Glutamatergic neuron (in vitro differentiated cells): Measurements from ENCODE around the gene UQCR10. TPM values are rescaled to one million over a fixed set of nuclear protein-coding genes. Genes with fewer than 3 reads are reported as not detected.

Experiments
- DNase-seq: peaks from one replicate; pipeline ENCODE4 v3.0.0; 2022
- H3K27ac Mint-ChIP-seq: one replicate; pipeline ENCODE4 v1.8.0; 2020; ENCODE audit warnings: mild to moderate bottlenecking, mixed read lengths, inconsistent platforms; ENCODE audit not compliant: unreplicated experiment
- H3K27me3 Mint-ChIP-seq: one replicate; pipeline ENCODE4 v1.8.0; 2020; ENCODE audit warnings: mild to moderate bottlenecking, moderate library complexity, mixed read lengths, inconsistent platforms; ENCODE audit not compliant: unreplicated experiment
- H3K36me3 Mint-ChIP-seq: one replicate; pipeline ENCODE4 v1.8.0; 2020; ENCODE audit warnings: mild to moderate bottlenecking, mixed read lengths, inconsistent platforms; ENCODE audit not compliant: unreplicated experiment
- H3K4me1 Mint-ChIP-seq: one replicate; pipeline ENCODE4 v1.8.0; 2020; ENCODE audit warnings: mild to moderate bottlenecking, low read depth, mixed read lengths, inconsistent platforms; ENCODE audit not compliant: unreplicated experiment
- H3K4me3 Mint-ChIP-seq: one replicate; pipeline ENCODE4 v1.8.0; 2020; ENCODE audit warnings: mild to moderate bottlenecking, mixed read lengths, inconsistent platforms; ENCODE audit not compliant: unreplicated experiment
- H3K9me3 Mint-ChIP-seq: one replicate; pipeline ENCODE4 v1.8.0; 2020; ENCODE audit warnings: mild to moderate bottlenecking, moderate library complexity, mixed read lengths, inconsistent platforms; ENCODE audit not compliant: unreplicated experiment
- total RNA-seq: library from RNA; stranded (reverse); fragmentation: NEBNext Ultra II Directional; extraction: Animal tissue kit (Norgen Biotek cat#: 25700); gene quantifications from one replicate; pipeline ENCODE4 v1.2.1, GENCODE V29; 2021; ENCODE audit not compliant: unreplicated experiment
- TF ChIP-seq, protein P1 (sequence below): fragments of 200-600 bp; sonication (generic); IDR thresholded peaks from one replicate; pipeline ENCODE4 v1.5.0; 2021; ENCODE audit not compliant: partially characterized antibody, unreplicated experiment

The UQCR10 gene
- total RNA-seq, 1 donor from 2014 or later = 77.7 TPM

DNA sequence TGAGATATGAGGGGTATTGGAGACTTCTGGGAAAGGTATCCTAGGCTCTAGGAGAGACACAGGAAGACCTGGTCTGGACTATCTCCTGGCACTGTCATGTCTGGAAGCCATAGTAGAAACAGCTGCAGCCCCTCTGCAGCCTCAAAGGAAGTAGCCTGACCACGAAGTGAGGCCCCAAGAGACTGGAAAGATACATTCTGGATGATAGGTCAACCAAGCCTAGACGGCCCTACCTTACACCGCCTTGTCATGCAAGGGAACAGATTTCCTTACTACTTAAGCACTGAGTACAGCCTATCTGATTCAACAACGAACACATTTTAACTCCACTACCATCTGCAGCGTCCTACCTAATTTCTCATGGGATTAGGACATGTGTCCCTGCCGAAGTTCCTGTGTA is 31.1 kb downstream of the UQCR10 start:
- TF ChIP-seq, protein P1, sequence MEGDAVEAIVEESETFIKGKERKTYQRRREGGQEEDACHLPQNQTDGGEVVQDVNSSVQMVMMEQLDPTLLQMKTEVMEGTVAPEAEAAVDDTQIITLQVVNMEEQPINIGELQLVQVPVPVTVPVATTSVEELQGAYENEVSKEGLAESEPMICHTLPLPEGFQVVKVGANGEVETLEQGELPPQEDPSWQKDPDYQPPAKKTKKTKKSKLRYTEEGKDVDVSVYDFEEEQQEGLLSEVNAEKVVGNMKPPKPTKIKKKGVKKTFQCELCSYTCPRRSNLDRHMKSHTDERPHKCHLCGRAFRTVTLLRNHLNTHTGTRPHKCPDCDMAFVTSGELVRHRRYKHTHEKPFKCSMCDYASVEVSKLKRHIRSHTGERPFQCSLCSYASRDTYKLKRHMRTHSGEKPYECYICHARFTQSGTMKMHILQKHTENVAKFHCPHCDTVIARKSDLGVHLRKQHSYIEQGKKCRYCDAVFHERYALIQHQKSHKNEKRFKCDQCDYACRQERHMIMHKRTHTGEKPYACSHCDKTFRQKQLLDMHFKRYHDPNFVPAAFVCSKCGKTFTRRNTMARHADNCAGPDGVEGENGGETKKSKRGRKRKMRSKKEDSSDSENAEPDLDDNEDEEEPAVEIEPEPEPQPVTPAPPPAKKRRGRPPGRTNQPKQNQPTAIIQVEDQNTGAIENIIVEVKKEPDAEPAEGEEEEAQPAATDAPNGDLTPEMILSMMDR = no peak
- no peak for DNase-seq
- Mint-ChIP-seq H3K36me3 (no peaks in the 10 kb centered on the region), H3K9me3 (no peaks in the 10 kb centered on the region), H3K27me3 (no peaks in the 10 kb centered on the region), H3K4me1 (peaks cover 5% of the 10 kb centered on the region), H3K27ac (no peak overlapping the region), H3K4me3 (no peak overlapping the region)

DNA sequence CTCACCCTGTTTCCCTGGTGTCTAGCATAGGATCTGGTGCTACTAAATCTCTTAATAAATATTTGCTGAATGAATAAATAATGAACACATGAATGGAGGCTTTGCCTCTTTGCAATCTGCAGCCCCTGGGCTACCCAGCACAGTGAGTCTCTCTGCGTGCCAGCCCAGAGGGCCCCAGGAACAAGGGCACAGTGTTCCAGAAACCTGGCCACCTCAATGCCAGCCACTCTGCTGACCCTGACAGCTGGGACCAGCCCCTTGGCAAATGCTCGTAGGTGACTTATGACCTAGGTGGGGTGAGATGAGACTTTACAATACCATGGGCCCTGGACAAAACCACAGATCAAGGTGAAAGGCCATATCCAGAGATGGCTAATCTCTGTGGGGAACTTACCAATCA is 31.6 kb downstream of the UQCR10 start:
- DNase-seq = no peak
- no peak overlapping the region for H3K27ac Mint-ChIP-seq
- no peaks in the 10 kb centered on the region for H3K27me3 Mint-ChIP-seq
- no peak overlapping the region for H3K4me3 Mint-ChIP-seq
- peaks cover 5% of the 10 kb centered on the region for H3K4me1 Mint-ChIP-seq
- no peaks in the 10 kb centered on the region for H3K9me3 Mint-ChIP-seq
- TF ChIP-seq, protein P1 = no peak
- H3K36me3 Mint-ChIP-seq = no peaks in the 10 kb centered on the region

DNA sequence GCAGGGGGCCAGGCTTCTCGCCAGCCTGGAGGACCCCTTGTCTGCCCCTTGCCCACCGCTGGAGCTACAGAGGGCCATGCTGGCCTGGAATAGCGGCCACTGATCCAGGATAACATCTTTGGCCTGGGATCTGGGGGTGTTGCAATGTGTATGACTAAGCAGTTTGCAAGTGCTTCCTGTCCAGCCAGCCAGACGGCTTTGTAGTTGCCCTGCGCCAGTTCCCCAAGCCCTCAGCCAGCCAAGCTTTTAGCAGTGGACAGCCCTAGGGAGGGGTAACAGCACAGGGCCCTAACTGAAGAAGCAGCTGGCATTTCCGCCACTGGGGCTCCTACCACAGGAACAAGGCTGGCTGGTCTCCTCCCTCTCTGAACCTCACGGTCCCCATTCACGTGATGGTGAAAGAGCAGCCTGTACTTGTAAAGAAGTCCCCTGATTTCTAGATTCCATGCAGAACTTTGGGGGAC is 32.1 kb downstream of the UQCR10 start:
- DNase-seq = no peak
- TF ChIP-seq, protein P1 = no peak
- Mint-ChIP-seq H3K27ac (no peak overlapping the region), H3K9me3 (no peaks in the 10 kb centered on the region), H3K36me3 (no peaks in the 10 kb centered on the region), H3K4me3 (no peak overlapping the region), H3K4me1 (peaks cover 5% of the 10 kb centered on the region), H3K27me3 (no peaks in the 10 kb centered on the region)

DNA sequence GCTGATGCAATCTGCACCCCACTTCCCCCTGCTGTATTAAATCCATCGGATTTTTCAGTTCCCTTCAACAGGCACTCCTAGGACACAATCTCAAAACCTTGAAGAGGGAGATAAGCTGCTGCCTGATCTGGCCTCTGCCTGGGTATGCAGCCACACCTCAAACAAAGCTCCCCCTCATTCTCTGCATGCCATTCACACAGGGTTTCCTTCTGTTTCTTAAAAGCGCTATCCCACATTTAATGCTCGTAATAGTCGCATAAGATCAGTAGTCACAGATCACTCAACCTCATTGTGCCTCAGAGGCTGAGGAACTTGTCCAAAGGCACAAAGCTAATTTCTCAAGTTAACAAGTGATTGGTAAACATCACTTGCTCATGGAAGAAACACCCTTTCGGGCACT is 34.0 kb downstream of the UQCR10 start:
- H3K4me3 Mint-ChIP-seq = no peak overlapping the region
- TF ChIP-seq, protein P1 = no peak
- peaks cover 11% of the 10 kb centered on the region for H3K4me1 Mint-ChIP-seq
- peaks cover 4% of the 10 kb centered on the region for H3K9me3 Mint-ChIP-seq
- H3K27ac Mint-ChIP-seq = no peak overlapping the region
- peaks cover 2% of the 10 kb centered on the region for H3K27me3 Mint-ChIP-seq
- H3K36me3 Mint-ChIP-seq = peaks cover 10% of the 10 kb centered on the region
- DNase-seq = no peak

DNA sequence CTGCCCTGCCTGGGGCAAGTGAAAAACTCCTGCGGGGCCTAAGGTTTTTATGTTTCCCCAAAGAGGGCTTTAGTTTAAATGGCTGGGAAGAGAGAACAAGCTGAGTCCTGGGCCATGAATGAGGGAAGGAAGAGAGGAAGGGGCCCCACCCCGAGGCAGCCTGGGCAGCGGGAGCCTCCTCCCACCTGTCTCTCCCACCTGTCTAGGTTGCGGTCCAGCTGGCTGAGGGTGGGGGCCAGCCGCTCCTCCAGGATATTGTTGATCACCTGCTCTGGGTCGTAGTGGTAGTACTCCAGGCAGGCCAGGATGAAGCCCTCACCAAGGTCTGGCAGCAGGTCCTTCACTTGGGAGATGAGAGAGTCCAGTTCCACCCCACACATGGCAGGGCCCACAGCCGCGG is 34.6 kb downstream of the UQCR10 start:
- TF ChIP-seq, protein P1 = no peak
- H3K4me3 Mint-ChIP-seq = no peak overlapping the region
- H3K27ac Mint-ChIP-seq = no peak overlapping the region
- H3K27me3 Mint-ChIP-seq = peaks cover 2% of the 10 kb centered on the region
- H3K36me3 Mint-ChIP-seq = peaks cover 11% of the 10 kb centered on the region
- H3K9me3 Mint-ChIP-seq = peaks cover 5% of the 10 kb centered on the region
- peaks cover 15% of the 10 kb centered on the region for H3K4me1 Mint-ChIP-seq
- DNase-seq = no peak
